GM13976 (cell line): ENCODE measurements around the gene COL6A1.

Experiments
- DNase-seq: peaks from one replicate; pipeline ENCODE4 v3.0.0; 2012; ENCODE audit warnings: low spot score
- CTCF ChIP-seq: IDR thresholded peaks from 2 replicates; pipeline ENCODE4 v1.5.1; 2012; ENCODE audit warnings: borderline replicate concordance, mild to moderate bottlenecking; ENCODE audit not compliant: insufficient read depth; ENCODE audit errors: extremely low read depth, missing control alignments, control extremely low read depth
- in situ Hi-C: fragments of 300-500 bp; cut with MboI; formaldehyde crosslinking; loops from one replicate; pipeline ENCODE4 v1.12.0; 2022; ENCODE audit warnings: low sequenced_read_pairs, mixed read lengths, inconsistent platforms; ENCODE audit not compliant: unreplicated experiment

The COL6A1 gene

DNA sequence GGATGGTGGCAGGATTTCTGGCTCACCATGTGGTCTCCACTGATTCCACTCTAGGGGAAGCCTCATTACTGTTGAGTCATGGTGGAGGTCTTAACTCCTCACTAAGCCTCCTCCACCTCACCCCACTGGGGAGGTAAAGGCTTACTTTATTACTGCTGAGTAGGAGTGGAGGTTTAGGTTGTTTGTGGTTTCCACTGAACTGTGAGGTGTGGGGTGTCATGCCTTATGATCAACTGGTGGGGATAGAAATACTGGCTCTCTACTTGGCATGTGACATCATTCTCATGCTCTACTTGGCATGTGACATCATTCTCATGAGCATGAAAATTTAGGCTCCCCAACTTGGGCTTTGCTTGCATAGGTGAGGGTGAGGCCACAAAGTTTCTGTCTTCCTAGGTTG is 35.6 kb downstream of the COL6A1 start:
- no peak for TF ChIP-seq CTCF
- no peak for DNase-seq
- in situ Hi-C loops = no loop called here

DNA sequence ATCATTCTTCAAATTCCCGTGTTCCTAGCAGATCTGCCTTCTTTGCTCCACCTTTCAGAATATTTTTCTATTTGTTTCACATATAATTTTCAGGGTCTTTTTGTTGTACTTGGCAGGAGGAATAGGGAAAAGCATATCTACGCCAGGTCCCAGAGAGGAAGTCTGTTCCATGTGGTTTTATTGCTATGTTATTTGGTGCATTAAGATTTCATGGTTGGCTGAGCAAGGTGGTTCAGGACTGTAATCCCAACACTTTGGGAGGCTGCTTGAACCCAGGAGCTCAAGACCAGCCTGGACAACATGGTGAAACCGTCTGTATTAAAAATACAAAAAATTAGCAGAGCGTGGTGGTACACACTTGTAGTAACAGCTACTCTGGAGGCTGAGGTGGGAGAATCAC is 36.1 kb downstream of the COL6A1 start:
- no peak for DNase-seq
- in situ Hi-C loops = no loop called here
- no peak for TF ChIP-seq CTCF

GRCh38 chr21:46018615-46019014 is 37.0 kb downstream of the COL6A1 start:
- in situ Hi-C loops = no loop called here
- no peak for TF ChIP-seq CTCF
- no peak for DNase-seq

GRCh38 chr21:46020581-46020980 is 39.0 kb downstream of the COL6A1 start:
- no peak for TF ChIP-seq CTCF
- in situ Hi-C loops = no loop called here
- no peak for DNase-seq

DNA sequence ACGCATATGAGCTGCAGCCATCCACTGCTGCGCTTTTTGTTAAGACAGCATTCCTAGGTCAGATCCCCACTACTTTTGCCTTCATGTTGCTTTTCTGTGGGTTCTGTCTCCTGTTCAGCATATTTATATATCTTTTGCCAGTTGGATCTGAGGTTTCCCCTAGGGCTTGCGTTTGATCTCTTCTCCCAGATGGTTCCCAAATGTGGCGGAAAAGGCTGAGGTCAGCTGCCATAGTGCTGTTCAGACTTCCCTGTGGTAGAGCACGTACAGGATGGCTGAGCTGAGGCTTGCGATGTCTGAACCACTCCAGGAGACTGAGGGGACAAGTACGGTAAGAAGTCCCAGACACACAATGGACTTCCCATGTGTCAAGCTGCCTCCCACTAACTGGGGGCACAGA is 39.8 kb downstream of the COL6A1 start:
- in situ Hi-C loops = no loop called here
- TF ChIP-seq CTCF = no peak

DNA sequence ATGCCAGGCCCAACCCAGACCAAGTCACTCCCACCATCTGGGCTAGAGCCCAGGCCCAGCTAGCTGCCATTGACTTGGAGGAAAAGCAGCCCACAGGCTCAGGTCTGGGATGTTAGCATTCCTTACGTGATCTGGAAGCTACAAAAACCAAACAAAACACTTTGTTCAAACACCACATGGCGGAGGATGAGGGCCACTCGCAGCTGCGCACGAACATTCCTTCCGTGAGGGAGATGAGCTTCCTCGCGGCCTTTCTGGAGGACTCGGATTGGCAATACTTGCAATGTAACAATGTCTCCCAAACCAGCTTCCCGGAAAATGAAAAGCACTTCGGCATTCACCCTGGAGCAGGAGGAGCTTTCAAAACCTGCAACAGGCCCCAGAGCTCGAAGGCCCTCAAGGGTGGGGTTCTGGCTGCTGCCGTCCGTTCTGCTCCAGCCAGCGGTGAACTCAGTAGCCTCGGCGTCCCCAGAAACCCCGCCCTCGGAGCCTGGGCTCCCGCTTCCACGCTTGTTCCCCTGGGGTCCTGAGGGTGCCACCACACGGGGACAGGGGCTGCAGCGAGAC is 40.5 kb downstream of the COL6A1 start:
- in situ Hi-C loops = no loop called here
- no peak for DNase-seq
- TF ChIP-seq CTCF = no peak

More for the DNA sequence above, 39.8 kb downstream of the COL6A1 start:
- no peak for DNase-seq
